HepG2 (cell line): ENCODE results near the gene TMEM45A. TPM values are rescaled to one million over a fixed set of nuclear protein-coding genes. Genes with fewer than 3 reads are reported as not detected.

Source experiments
- ATAC-seq: fragments of 200-7000 bp; cut with Tn5 transposase; 3 replicates; pipeline ENCODE4 v1.9.1; 2020; ENCODE audit warnings: mild to moderate bottlenecking, moderate library complexity
- BruUV-seq: library from RNA; stranded (reverse); fragments of 400-500 nt; replicated peaks from 2 replicates; lab custom pipeline; 2021; lab: Mats Ljungman, UMichigan
- CTCF ChIA-PET: fragments of 300-600 bp; formaldehyde crosslinking; extraction: SDS; loops from one replicate; lab custom pipeline; 2021; ENCODE audit warnings: low total read pairs, inconsistent platforms, low intra/inter-chr PET ratio; lab: Yijun Ruan, JAX
- POLR2A ChIA-PET: fragments of 350-600 bp; sonication (Branson Sonifier 250); formaldehyde crosslinking; loops from one replicate; lab custom pipeline; 2020; ENCODE audit warnings: antibody characterized with exemption, inconsistent platforms; lab: Yijun Ruan, JAX
- DNase-seq: peaks from one replicate; pipeline ENCODE4 v3.0.0-alpha.2; 2015; ENCODE audit warnings: low spot score
- FAIRE-seq: peaks from 3 replicates; lab custom pipeline; 2011; peaks lifted over from hg19 to GRCh38; lab: Jason Lieb, UNC
- H2AFZ ChIP-seq: one replicate; pipeline ENCODE4 v1.6.1; 2011; ENCODE audit warnings: low read length, inconsistent platforms
- H3K27ac ChIP-seq: fragments of 300-600 bp; 3 replicates; pipeline ENCODE4 v1.8.0; 2011; ENCODE audit warnings: mixed run types, mild to moderate bottlenecking, mixed read lengths, low read length, inconsistent platforms; ENCODE audit not compliant: insufficient read depth; ENCODE audit errors: extremely low read length
- H3K27me3 ChIP-seq, 2 experiments: fragments of 200-600 bp in 1 of 2; 2 replicates in 1 of 2; 3 replicates in 1 of 2; pipeline versions ENCODE4 v1.6.0 to v1.8.0; 2011; ENCODE audit warnings: low read length in 2 of 2, mild to moderate bottlenecking in 2 of 2, moderate library complexity in 2 of 2, inconsistent platforms in 1 of 2; ENCODE audit not compliant: insufficient read depth in 2 of 2, control insufficient read depth in 1 of 2
- H3K36me3 ChIP-seq, 2 experiments: fragments of 200-600 bp in 1 of 2; replicated peaks in 1 of 2; 2 replicates in 1 of 2; 3 replicates in 1 of 2; pipeline versions ENCODE4 v1.5.1 to v1.8.0; 2011; ENCODE audit warnings: low read length in 2 of 2, inconsistent platforms in 1 of 2; ENCODE audit not compliant: insufficient read depth in 2 of 2, control insufficient read depth in 1 of 2
- H3K4me1 ChIP-seq: 2 replicates; pipeline ENCODE4 v1.5.1; 2012; ENCODE audit warnings: low read length, inconsistent platforms; ENCODE audit not compliant: insufficient read depth
- H3K4me2 ChIP-seq: 2 replicates; pipeline ENCODE4 v1.6.0; 2011; ENCODE audit warnings: low read depth, low read length, inconsistent platforms
- H3K4me3 ChIP-seq, 3 experiments: fragments of 200-600 bp in 1 of 3; sonication (generic), shearing (Covaris generic) in 1 of 3; replicated peaks in 1 of 3; 2 replicates each; pipeline ENCODE4 v1.5.1; 2011 to 2016; ENCODE audit warnings: low read length in 3 of 3, inconsistent platforms in 2 of 3, low read depth in 2 of 3, mild to moderate bottlenecking in 2 of 3, control low read depth in 1 of 3, mixed read lengths in 1 of 3; ENCODE audit not compliant: insufficient read depth in 1 of 3
- H3K79me2 ChIP-seq: one replicate; pipeline ENCODE4 v1.6.1; 2011; ENCODE audit warnings: low read length, inconsistent platforms; ENCODE audit not compliant: insufficient read depth
- H3K9ac ChIP-seq: 2 replicates; pipeline ENCODE4 v1.6.0; 2011; ENCODE audit warnings: mild to moderate bottlenecking, low read depth, low read length, inconsistent platforms; ENCODE audit not compliant: insufficient read depth
- H3K9me3 ChIP-seq: 2 replicates; pipeline ENCODE4 v1.5.1; 2012; ENCODE audit warnings: mild to moderate bottlenecking, low read length
- H4K20me1 ChIP-seq: 2 replicates; pipeline ENCODE4 v1.6.0; 2011; ENCODE audit warnings: inconsistent platforms, mild to moderate bottlenecking, low read length, moderate library complexity; ENCODE audit not compliant: insufficient read depth
- AGO1 ChIP-seq: fragments of 200-400 bp; formaldehyde crosslinking; IDR thresholded peaks from 2 replicates; pipeline ENCODE4 v1.6.1; 2017; ENCODE audit warnings: mild to moderate bottlenecking, low read depth, low read length, moderate library complexity; ENCODE audit not compliant: poor library complexity, severe bottlenecking
- FOSL1 ChIP-seq: sonication (generic); formaldehyde crosslinking; IDR thresholded peaks from 2 replicates; pipeline ENCODE4 v1.9.0; 2021; ENCODE audit warnings: missing genetic modification reagents, borderline replicate concordance
- GABPA ChIP-seq, 2 experiments: IDR thresholded peaks; 2 replicates each; pipeline ENCODE4 v1.6.1; 2011 to 2016; ENCODE audit warnings: low read depth in 2 of 2, low read length in 1 of 2, missing biosample characterization in 1 of 2, missing genetic modification characterization in 1 of 2
- HCFC1 ChIP-seq: fragments of 150-350 bp; IDR thresholded peaks from 2 replicates; pipeline ENCODE4 v1.6.1; 2014; ENCODE audit warnings: low read depth, low read length
- HDAC6 ChIP-seq: fragments of 200-600 bp; sonication (generic); IDR thresholded peaks from 2 replicates; pipeline ENCODE4 v1.7.0; 2017; ENCODE audit warnings: mild to moderate bottlenecking, antibody characterized with exemption, low read length, low read depth
- SNAI1 ChIP-seq: sonication (generic); formaldehyde crosslinking; IDR thresholded peaks from 2 replicates; pipeline ENCODE4 v1.5.0; 2020; ENCODE audit warnings: mild to moderate bottlenecking, missing genetic modification reagents, borderline replicate concordance
- TMF1 ChIP-seq: sonication (generic); formaldehyde crosslinking; IDR thresholded peaks from 2 replicates; pipeline ENCODE4 v1.8.1; 2022; ENCODE audit warnings: low read depth, missing genetic modification reagents
- XRCC5 ChIP-seq: fragments of 200-400 bp; formaldehyde crosslinking; optimal IDR thresholded peaks from 2 replicates; pipeline ENCODE3; 2017; ENCODE audit warnings: mild to moderate bottlenecking, low read length
- ZBTB7B ChIP-seq: sonication (generic); formaldehyde crosslinking; IDR thresholded peaks from 2 replicates; pipeline ENCODE4 v1.4.0; 2020; ENCODE audit warnings: missing genetic modification reagents
- ZNF207 ChIP-seq: fragments of 450-650 bp; IDR thresholded peaks from 2 replicates; pipeline ENCODE4 v1.6.1; 2016; ENCODE audit warnings: antibody characterized with exemption, borderline replicate concordance
- ZNF563 ChIP-seq: sonication (generic); formaldehyde crosslinking; IDR thresholded peaks from 2 replicates; pipeline ENCODE4 v1.8.0; 2022; ENCODE audit warnings: mild to moderate bottlenecking, moderate library complexity, missing genetic modification reagents
- ZNF792 ChIP-seq: IDR thresholded peaks from 2 replicates; pipeline ENCODE4 v1.6.1; 2016
- ZNF841 ChIP-seq: sonication (generic); formaldehyde crosslinking; IDR thresholded peaks from 2 replicates; pipeline ENCODE4 v1.8.1; 2023; ENCODE audit warnings: missing genetic modification reagents, borderline replicate concordance
- ZSCAN22 ChIP-seq: sonication (generic); formaldehyde crosslinking; IDR thresholded peaks from 2 replicates; pipeline ENCODE4 v1.4.0; 2020; ENCODE audit warnings: mild to moderate bottlenecking, missing genetic modification reagents
- WGBS: methylation state at CpG from one replicate; pipeline ENCODE4 v1.1.6; 2017; ENCODE audit warnings: low lambda C conversion rate; 5-methylcytosine and 5-hydroxymethylcytosine counted together
- in situ Hi-C: cut with HindIII; loops from 2 replicates; pipeline ENCODE4 v1.10.0; 2017; ENCODE audit warnings: low pct_unique_long_range_greater_than_20kb; ENCODE audit not compliant: extremely low pct_ligation_motif_present
- intact Hi-C: fragments of 100-400 bp; cut with micrococcal nuclease; formaldehyde crosslinking; loops from one replicate; pipeline ENCODE4 v1.10.0; 2022; ENCODE audit not compliant: unreplicated experiment
- polyA plus RNA-seq, 8 experiments: library from polyadenylated mRNA; depleted of rRNA in 3 of 8; stranded (reverse) in 7 of 8; unstranded in 1 of 8; fragments of >200 nt; fragmentation: Illumina TruSeq in 4 of 8; extraction: Trizol in 4 of 8; gene quantifications; 2 replicates each; pipeline versions ENCODE4 v1.2.1 to v1.2.3, GENCODE V29; 2011 to 2016; ENCODE audit warnings: low read depth in 4 of 8, missing spikeins in 1 of 8, mixed read lengths in 1 of 8; ENCODE audit not compliant: insufficient read depth in 1 of 8
- total RNA-seq, 5 experiments: library from RNA; depleted of rRNA; stranded (reverse); fragments of >200 nt; fragmentation: Illumina TruSeq; extraction: Trizol; gene quantifications; 2 replicates each; pipeline ENCODE4 v1.2.3, GENCODE V29; 2016; ENCODE audit warnings: low read depth in 1 of 5
- TF ChIP-seq, protein P1 (sequence below): sonication (generic); formaldehyde crosslinking; IDR thresholded peaks from 2 replicates; pipeline ENCODE4 v1.8.0; 2022; ENCODE audit warnings: mild to moderate bottlenecking, missing genetic modification reagents, moderate library complexity
- TF ChIP-seq, protein P2 (sequence below): sonication (generic); formaldehyde crosslinking; IDR thresholded peaks from 2 replicates; pipeline ENCODE4 v1.5.0; 2020; ENCODE audit warnings: mild to moderate bottlenecking, missing genetic modification reagents
- TF ChIP-seq, protein P3 (sequence below): sonication (generic); formaldehyde crosslinking; IDR thresholded peaks from 2 replicates; pipeline ENCODE4 v1.5.0; 2020; ENCODE audit warnings: missing genetic modification reagents

Gene TMEM45A
- total and polyA plus RNA-seq, 2 of the 13 experiments (the other 11 are each of a cell fraction or from before 2014, with no cell fraction given), result 14.8 to 38.5 TPM

DNA sequence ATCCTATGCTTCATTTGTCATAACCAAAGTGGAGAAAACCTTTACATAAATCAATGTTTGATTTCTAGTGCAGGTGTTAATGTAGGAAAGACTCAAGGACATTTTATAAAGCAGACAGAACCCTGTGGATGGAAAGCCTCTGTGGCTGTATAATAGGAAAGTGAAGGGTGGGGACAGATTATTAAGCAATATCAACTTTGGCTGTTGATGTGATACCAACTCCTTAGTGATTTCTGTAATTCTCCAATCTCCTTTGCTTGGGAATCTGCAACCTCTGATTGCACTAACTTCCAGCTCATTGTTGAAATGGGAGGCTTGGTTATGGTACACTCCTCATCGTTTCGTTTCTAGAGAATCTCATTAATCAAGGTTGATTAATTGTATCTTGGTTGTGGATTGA lies 87.7 kb downstream of the TMEM45A start (continued):
- TF ChIP-seq FOSL1 (CRISPR knock-in tag) (no peak), ZNF563 (CRISPR knock-in tag) (no peak), XRCC5 (no peak), TMF1 (CRISPR knock-in tag) (no peak), HCFC1 (no peak)
- TF ChIP-seq, all 625 proteins: peak for 0

DNA sequence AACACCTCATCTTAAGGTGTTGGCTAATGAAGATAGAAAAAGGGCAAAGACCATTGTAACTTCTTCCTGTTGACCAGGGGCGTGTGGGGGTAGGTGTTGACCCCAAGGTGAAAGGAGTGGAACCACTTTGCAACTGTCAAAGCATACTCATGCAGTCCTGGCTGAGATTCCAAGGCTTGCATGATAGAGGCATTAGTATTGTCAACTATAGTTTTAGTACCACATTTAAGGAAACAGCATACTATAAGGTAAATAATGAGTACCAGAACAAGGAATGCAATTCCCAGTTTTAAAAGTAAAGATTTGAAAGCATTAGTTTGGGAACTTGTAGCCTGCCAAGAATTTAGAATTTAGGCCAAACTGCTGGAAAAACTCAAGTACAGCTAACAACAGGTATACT lies 89.2 kb downstream of the TMEM45A start:
- Histone ChIP-seq H3K27me3 (no peaks in the 10 kb centered on the region), H3K36me3 (no peaks in the 10 kb centered on the region; a peak in 1 of 5 replicates), H3K79me2 (no peaks in the 10 kb centered on the region), H4K20me1 (no peaks in the 10 kb centered on the region), H3K4me1 (no peaks in the 10 kb centered on the region), H3K9me3 (no peaks in the 10 kb centered on the region; the same call in 1 of the 2 replicates), H3K27ac (no peak overlapping the region), H3K4me3 (no peak overlapping the region), H3K4me2 (no peak overlapping the region), H2AFZ (no peak overlapping the region), H3K9ac (no peak overlapping the region)
- FAIRE-seq (no peak), ATAC-seq (no peak), DNase-seq (no peak)
- no TSS peak for BruUV-seq
- POLR2A ChIA-PET, result no interaction called here
- CTCF ChIA-PET, result no interaction called here
- intact Hi-C loops (no loop called here), in situ Hi-C loops (loop anchor here (25.0 kb wide), 1 partner anchor 744 kb away; no protein-coding TSS in a partner anchor)
- 18% methylated on average over 1 of the region's 1 CpG for WGBS
- no peak for TF ChIP-seq ZNF841 (CRISPR knock-in tag)
- TF ChIP-seq, protein P1, sequence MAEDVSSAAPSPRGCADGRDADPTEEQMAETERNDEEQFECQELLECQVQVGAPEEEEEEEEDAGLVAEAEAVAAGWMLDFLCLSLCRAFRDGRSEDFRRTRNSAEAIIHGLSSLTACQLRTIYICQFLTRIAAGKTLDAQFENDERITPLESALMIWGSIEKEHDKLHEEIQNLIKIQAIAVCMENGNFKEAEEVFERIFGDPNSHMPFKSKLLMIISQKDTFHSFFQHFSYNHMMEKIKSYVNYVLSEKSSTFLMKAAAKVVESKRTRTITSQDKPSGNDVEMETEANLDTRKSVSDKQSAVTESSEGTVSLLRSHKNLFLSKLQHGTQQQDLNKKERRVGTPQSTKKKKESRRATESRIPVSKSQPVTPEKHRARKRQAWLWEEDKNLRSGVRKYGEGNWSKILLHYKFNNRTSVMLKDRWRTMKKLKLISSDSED (CRISPR knock-in tag), result no peak
- TF ChIP-seq AGO1, result no peak
- TF ChIP-seq SNAI1 (CRISPR knock-in tag), result no peak
- TF ChIP-seq GABPA (IDR thresholded peaks at IDR 0.05; ENCODE audit: low read depth, low read length), result no peak
- TF ChIP-seq GABPA (CRISPR knock-in tag; IDR thresholded peaks at IDR 0.05; ENCODE audit: low read depth), result no peak
- TF ChIP-seq, protein P2, sequence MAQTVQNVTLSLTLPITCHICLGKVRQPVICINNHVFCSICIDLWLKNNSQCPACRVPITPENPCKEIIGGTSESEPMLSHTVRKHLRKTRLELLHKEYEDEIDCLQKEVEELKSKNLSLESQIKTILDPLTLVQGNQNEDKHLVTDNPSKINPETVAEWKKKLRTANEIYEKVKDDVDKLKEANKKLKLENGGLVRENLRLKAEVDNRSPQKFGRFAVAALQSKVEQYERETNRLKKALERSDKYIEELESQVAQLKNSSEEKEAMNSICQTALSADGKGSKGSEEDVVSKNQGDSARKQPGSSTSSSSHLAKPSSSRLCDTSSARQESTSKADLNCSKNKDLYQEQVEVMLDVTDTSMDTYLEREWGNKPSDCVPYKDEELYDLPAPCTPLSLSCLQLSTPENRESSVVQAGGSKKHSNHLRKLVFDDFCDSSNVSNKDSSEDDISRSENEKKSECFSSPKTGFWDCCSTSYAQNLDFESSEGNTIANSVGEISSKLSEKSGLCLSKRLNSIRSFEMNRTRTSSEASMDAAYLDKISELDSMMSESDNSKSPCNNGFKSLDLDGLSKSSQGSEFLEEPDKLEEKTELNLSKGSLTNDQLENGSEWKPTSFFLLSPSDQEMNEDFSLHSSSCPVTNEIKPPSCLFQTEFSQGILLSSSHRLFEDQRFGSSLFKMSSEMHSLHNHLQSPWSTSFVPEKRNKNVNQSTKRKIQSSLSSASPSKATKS, result no peak
- TF ChIP-seq ZNF792 (CRISPR knock-in tag), result no peak
- TF ChIP-seq ZBTB7B (CRISPR knock-in tag), result no peak
- TF ChIP-seq, protein P3, sequence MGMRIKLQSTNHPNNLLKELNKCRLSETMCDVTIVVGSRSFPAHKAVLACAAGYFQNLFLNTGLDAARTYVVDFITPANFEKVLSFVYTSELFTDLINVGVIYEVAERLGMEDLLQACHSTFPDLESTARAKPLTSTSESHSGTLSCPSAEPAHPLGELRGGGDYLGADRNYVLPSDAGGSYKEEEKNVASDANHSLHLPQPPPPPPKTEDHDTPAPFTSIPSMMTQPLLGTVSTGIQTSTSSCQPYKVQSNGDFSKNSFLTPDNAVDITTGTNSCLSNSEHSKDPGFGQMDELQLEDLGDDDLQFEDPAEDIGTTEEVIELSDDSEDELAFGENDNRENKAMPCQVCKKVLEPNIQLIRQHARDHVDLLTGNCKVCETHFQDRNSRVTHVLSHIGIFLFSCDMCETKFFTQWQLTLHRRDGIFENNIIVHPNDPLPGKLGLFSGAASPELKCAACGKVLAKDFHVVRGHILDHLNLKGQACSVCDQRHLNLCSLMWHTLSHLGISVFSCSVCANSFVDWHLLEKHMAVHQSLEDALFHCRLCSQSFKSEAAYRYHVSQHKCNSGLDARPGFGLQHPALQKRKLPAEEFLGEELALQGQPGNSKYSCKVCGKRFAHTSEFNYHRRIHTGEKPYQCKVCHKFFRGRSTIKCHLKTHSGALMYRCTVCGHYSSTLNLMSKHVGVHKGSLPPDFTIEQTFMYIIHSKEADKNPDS (CRISPR knock-in tag), result no peak
- no peak for TF ChIP-seq ZNF207
- TF ChIP-seq ZSCAN22 (CRISPR knock-in tag), result no peak
- TF ChIP-seq HDAC6, result no peak
